Stimulated activated CD4-positive, alpha-beta T cell treated with anti-CD3 and anti-CD28 coated beads, Interleukin-4, amount 100 ng/mL, for 4 hours (primary cell): Measurements from ENCODE around the gene GNAZ.
"Not testable (repeated sequence)": the region's sequence is repeated elsewhere in the genome, so short reads cannot be mapped to it uniquely, and the experiment has no call there.

Experiments used
- DNase-seq, 2 experiments: peaks; one replicate each; pipeline ENCODE4 v3.0.0-alpha.2; 2020

The GNAZ gene

GRCh38 chr22:23122992-23123803 is 52.9 kb downstream of the GNAZ start:
- DNase-seq, result no peak

- DNase-seq, result no peak
Observed at GRCh38 chr22:23123804-23124254, 53.5 kb downstream of the GNAZ start.

- no peak for DNase-seq
Observed at GRCh38 chr22:23124611-23125511, 54.5 kb downstream of the GNAZ start.

GRCh38 chr22:23125512-23126103 is 55.3 kb downstream of the GNAZ start:
- no peak for DNase-seq

GRCh38 chr22:23126165-23127054 is 56.1 kb downstream of the GNAZ start:
- no peak for DNase-seq

- DNase-seq, result no peak
Observed at GRCh38 chr22:23127055-23127756, 56.9 kb downstream of the GNAZ start.

- no peak for DNase-seq
Observed at GRCh38 chr22:23127788-23128187, 57.5 kb downstream of the GNAZ start.

- peak; percentile 58 to 66 for DNase-seq
Observed at GRCh38 chr22:23128269-23129108, 58.2 kb downstream of the GNAZ start.

GRCh38 chr22:23129149-23129548 is 58.8 kb downstream of the GNAZ start:
- no peak for DNase-seq

- no peak for DNase-seq
Observed at GRCh38 chr22:23130697-23131096, 60.4 kb downstream of the GNAZ start.

GRCh38 chr22:23131931-23132330 is 61.6 kb downstream of the GNAZ start:
- no peak for DNase-seq

- no peak for DNase-seq
Observed at GRCh38 chr22:23132376-23133091, 62.2 kb downstream of the GNAZ start.

- no peak for DNase-seq
Observed at GRCh38 chr22:23133922-23134321, 63.6 kb downstream of the GNAZ start.

GRCh38 chr22:23136991-23137390 is 66.7 kb downstream of the GNAZ start:
- not testable (repeated sequence) for DNase-seq

GRCh38 chr22:23137468-23137867 is 67.1 kb downstream of the GNAZ start:
- DNase-seq, result no peak

GRCh38 chr22:23137905-23138561 is 67.7 kb downstream of the GNAZ start:
- peak in 1 of 2 experiments; percentile 22 for DNase-seq

- no peak for DNase-seq
Observed at GRCh38 chr22:23138584-23139435, 68.5 kb downstream of the GNAZ start.

GRCh38 chr22:23140385-23140784 is 70.1 kb downstream of the GNAZ start:
- no peak for DNase-seq
